Measurements from ENCODE around the gene SLC25A22. TPM values are rescaled to one million over a fixed set of nuclear protein-coding genes. Genes with fewer than 3 reads are reported as not detected.
A peak's percentile ranks its signal among the peaks of the same experiment; 100 is the strongest.

Gene SLC25A22
- polyA plus RNA-seq, 2 donors = 10.2 TPM

DNA sequence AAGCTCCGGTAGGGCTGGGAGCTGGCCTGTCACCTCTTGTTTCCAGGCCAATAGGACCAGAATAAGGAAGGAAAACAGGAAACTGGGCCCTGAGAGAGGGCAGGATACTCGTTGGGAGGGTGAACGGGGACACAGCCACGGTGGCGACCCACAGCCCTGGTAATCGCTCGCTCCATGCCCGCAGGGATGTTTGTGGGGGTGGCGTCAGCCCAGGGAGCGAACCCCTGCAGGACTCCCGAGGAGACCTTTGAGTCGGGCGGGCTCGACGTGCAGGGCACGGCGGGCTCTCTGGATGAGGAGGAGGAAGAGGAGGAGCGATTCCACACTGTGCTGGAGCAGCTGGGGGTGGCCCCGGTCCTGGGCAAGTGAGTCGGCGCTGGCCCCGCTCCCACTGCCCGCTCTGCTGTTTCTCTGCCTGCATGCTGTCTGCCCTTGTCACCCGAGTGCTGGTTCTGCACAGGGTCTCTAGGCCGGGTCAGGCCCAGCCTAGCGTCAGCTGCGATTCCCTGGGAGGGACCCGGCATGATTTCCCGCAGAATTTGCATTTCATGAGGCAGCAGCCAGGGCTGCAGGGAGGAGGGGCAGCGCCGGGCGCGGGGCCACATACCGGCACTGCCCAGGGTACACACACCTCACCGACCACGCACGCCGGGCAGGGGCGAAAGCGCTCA lies 31.2 kb upstream of the SLC25A22 start:
- no peak overlapping the region for H3K27ac ChIP-seq (ENCODE audit: low read depth in 2 of 2, low read length in 1 of 2)
- H3K27me3 ChIP-seq (ENCODE audit: control insufficient read depth in 1 of 2, insufficient read depth in 2 of 2, low read length in 2 of 2) = peaks cover 0 to 4% of the 10 kb centered on the region in 2 donors
- no peaks in the 10 kb centered on the region for H3K9me3 ChIP-seq (ENCODE audit: control insufficient read depth in 2 of 2, insufficient read depth in 1 of 2, low read depth in 1 of 2, low read length in 1 of 2)
- WGBS, 2 donors = 13 to 14% methylated on average over 40 of the region's 40 CpGs
- peaks cover 21 to 57% of the 10 kb centered on the region in 2 donors for H3K4me1 ChIP-seq (ENCODE audit: control insufficient read depth in 2 of 2, insufficient read depth in 2 of 2, low read length in 1 of 2)
- H3K4me3 ChIP-seq (ENCODE audit: low read depth in 1 of 2, low read length in 2 of 2) = peak overlapping the region; percentile 4 to 18
- peaks cover 0 to 13% of the 10 kb centered on the region in 2 donors for H3K36me3 ChIP-seq (ENCODE audit: control insufficient read depth in 2 of 2, insufficient read depth in 2 of 2, low read length in 1 of 2)

DNA sequence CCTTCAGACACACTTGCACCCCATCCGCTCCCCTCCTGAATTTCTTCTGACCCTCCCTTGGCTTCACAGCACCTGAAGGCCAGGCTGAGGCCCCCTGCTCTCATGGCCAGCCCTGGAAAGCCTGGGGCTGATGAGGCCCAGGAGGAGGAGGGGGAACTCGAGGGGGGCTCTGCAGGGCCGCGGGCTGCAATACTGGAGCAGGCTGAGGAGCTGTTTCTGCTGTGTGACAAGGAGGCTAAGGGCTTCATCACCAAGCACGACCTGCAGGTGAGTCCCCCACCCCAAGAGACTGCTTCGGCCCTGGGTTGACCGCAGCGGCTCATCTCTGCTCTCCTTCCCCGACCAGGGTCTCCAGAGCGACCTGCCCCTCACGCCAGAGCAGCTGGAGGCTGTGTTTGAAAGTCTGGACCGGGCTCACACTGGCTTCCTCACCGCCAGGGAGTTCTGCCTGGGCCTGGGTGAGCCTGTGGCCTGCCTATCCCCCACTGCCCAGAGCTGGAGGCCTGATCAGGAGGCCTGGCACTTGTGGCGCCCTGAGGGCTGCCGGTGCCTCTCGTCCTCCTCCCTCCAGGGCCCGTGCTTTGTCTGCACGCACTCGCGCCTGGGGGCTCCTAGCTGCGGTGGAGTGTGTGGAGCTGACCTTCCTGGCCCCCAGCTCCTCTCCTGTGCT lies 30.6 kb upstream of the SLC25A22 start:
- peaks cover 21 to 53% of the 10 kb centered on the region in 2 donors for H3K4me1 ChIP-seq (ENCODE audit: control insufficient read depth in 2 of 2, insufficient read depth in 2 of 2, low read length in 1 of 2)
- peaks cover 0 to 20% of the 10 kb centered on the region in 2 donors for H3K36me3 ChIP-seq (ENCODE audit: control insufficient read depth in 2 of 2, insufficient read depth in 2 of 2, low read length in 1 of 2)
- H3K9me3 ChIP-seq (ENCODE audit: control insufficient read depth in 2 of 2, insufficient read depth in 1 of 2, low read depth in 1 of 2, low read length in 1 of 2) = no peaks in the 10 kb centered on the region
- H3K27me3 ChIP-seq (ENCODE audit: control insufficient read depth in 1 of 2, insufficient read depth in 2 of 2, low read length in 2 of 2) = peaks cover 0 to 4% of the 10 kb centered on the region in 2 donors
- WGBS, 2 donors = 65 to 67% methylated on average over 21 of the region's 21 CpGs
- H3K4me3 ChIP-seq (ENCODE audit: low read depth in 1 of 2, low read length in 2 of 2) = no peak overlapping the region
- peak overlapping the region in 1 of 2 donors; percentile 21 for H3K27ac ChIP-seq (ENCODE audit: low read depth in 2 of 2, low read length in 1 of 2)

DNA sequence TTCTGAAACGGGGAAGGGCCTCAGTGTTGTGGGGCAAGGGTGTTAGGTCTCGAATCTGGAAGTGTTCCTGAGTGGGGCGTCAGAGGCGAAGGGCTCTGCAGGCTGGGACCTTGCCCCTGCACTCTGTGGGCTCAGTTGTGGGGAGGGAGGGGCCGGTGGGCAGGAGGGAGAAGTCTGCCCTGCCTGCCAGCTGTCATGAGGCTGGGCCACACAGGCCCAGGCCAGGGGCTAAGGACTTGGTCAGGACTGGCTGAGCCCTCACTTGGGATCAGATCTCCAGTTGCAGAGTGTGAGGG lies 29.8 kb upstream of the SLC25A22 start, which contains the start of gene CRACR2B:
Gene CRACR2B (plus strand): TSS at position 23 of the 296 bp plus-strand sequence. CDS start 689 bp downstream, outside the sequence.
- peak within 1 kb of the TSS; percentile 42 to 45 for H3K4me3 ChIP-seq (ENCODE audit: low read depth in 1 of 2, low read length in 2 of 2)
- peaks cover 21 to 53% of the 10 kb centered on the region in 2 donors for H3K4me1 ChIP-seq (ENCODE audit: control insufficient read depth in 2 of 2, insufficient read depth in 2 of 2, low read length in 1 of 2)

DNA sequence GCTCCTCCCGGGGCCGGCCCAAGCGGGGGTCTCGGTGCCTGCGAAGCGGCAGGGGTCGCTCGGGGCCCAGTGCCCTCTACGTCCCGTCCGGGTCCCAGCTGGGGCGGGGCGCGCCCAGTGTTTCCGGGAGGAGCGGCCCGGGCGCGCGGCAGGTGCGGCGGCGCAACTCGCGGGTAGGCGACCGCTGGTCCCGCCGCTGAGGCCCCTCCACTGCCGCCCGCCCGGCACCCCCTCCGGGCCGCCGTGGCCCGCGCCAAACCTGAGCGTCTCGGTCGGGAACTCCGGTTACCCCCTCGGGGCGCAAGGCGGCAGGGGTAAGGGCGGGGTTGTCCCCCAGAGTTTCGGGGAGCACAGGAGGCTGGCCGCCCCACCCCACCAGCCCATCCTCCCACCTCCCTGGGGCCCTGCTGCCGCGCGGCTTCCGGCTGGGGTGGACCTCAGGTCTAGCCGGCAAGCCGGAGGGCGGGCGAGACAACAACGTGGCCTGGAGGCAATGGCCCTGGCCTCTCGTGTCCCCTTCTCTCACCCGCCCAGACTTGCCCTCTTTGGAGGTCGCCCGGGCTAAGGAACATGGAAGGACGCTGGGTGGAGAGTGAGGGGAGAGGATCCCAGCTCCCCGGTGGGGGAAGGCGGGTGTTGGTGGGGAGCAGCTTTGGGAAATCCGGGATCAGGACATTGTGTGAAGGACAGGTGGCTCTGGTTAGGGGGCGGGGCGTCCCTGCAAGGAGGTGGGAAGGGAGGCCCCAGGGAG lies 29.2 kb upstream of the SLC25A22 start:
- peaks cover 3 to 27% of the 10 kb centered on the region in 2 donors for H3K36me3 ChIP-seq (ENCODE audit: control insufficient read depth in 2 of 2, insufficient read depth in 2 of 2, low read length in 1 of 2)
- 5 to 7% methylated on average over 35 to 66 of the region's 66 CpGs for WGBS, 2 donors
- H3K4me3 ChIP-seq (ENCODE audit: low read depth in 1 of 2, low read length in 2 of 2) = peak overlapping the region; percentile 42 to 45
- peaks cover 21 to 51% of the 10 kb centered on the region in 2 donors for H3K4me1 ChIP-seq (ENCODE audit: control insufficient read depth in 2 of 2, insufficient read depth in 2 of 2, low read length in 1 of 2)
- peaks cover 0 to 4% of the 10 kb centered on the region in 2 donors for H3K27me3 ChIP-seq (ENCODE audit: control insufficient read depth in 1 of 2, insufficient read depth in 2 of 2, low read length in 2 of 2)
- H3K9me3 ChIP-seq (ENCODE audit: control insufficient read depth in 2 of 2, insufficient read depth in 1 of 2, low read depth in 1 of 2, low read length in 1 of 2) = no peaks in the 10 kb centered on the region
- peak overlapping the region; percentile 8 to 37 for H3K27ac ChIP-seq (ENCODE audit: low read depth in 2 of 2, low read length in 1 of 2)

More for the DNA sequence above, 29.8 kb upstream of the SLC25A22 start, which contains the start of gene CRACR2B:
- Histone ChIP-seq H3K27me3 (ENCODE audit: control insufficient read depth in 1 of 2, insufficient read depth in 2 of 2, low read length in 2 of 2) (peaks cover 0 to 4% of the 10 kb centered on the region in 2 donors), H3K9me3 (ENCODE audit: control insufficient read depth in 2 of 2, insufficient read depth in 1 of 2, low read depth in 1 of 2, low read length in 1 of 2) (no peaks in the 10 kb centered on the region), H3K27ac (ENCODE audit: low read depth in 2 of 2, low read length in 1 of 2) (peak within 1 kb of the TSS; percentile 21 to 37), H3K36me3 (ENCODE audit: control insufficient read depth in 2 of 2, insufficient read depth in 2 of 2, low read length in 1 of 2) (peaks cover 0 to 24% of the 10 kb centered on the region in 2 donors)
- 33 to 52% methylated on average over 5 of the region's 5 CpGs for WGBS, 2 donors

DNA sequence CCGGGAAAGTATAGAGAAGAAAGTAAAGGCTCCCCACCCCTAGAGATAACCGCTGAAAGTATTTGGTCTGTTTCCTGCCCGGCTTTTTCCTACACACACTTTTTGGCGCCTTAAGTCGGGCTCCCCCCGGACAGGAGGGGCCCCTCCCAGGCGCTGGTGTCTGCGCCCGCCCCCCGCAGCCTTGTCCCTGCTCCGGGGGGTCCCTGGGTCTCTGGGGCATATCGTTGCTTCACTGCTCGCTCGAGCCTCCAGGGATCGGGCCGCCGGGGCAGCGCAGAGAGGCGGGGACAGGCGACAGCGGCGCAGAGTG lies 28.7 kb upstream of the SLC25A22 start:
- WGBS, 2 donors = 2% methylated on average over 22 of the region's 22 CpGs
- Histone ChIP-seq H3K27me3 (ENCODE audit: control insufficient read depth in 1 of 2, insufficient read depth in 2 of 2, low read length in 2 of 2) (peaks cover 0 to 4% of the 10 kb centered on the region in 2 donors), H3K27ac (ENCODE audit: low read depth in 2 of 2, low read length in 1 of 2) (peak overlapping the region; percentile 8 to 37)

DNA sequence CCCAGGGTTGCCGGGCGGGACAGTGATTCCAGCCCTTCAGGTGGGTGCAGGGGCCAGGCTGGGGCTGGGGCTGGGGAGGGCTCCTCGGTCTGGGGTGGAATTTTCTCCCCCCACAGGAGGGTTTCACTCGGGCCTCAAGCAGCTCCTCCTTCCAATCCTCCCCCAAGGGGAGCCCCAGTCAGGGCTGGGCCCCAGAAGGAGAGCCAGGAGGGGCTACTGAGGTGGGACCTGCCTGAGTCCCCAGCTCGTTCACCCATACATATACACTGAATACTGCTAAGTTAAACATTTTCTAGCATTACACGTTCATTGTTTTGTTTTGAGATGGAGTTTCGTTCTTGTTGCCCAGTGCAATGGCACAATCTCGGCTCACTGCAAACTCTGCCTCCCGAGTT lies 28.1 kb upstream of the SLC25A22 start:
- Histone ChIP-seq H3K4me3 (ENCODE audit: low read depth in 1 of 2, low read length in 2 of 2) (no peak overlapping the region), H3K27me3 (ENCODE audit: control insufficient read depth in 1 of 2, insufficient read depth in 2 of 2, low read length in 2 of 2) (peaks cover 0 to 4% of the 10 kb centered on the region in 2 donors), H3K27ac (ENCODE audit: low read depth in 2 of 2, low read length in 1 of 2) (no peak overlapping the region), H3K4me1 (ENCODE audit: control insufficient read depth in 2 of 2, insufficient read depth in 2 of 2, low read length in 1 of 2) (peaks cover 23 to 48% of the 10 kb centered on the region in 2 donors), H3K36me3 (ENCODE audit: control insufficient read depth in 2 of 2, insufficient read depth in 2 of 2, low read length in 1 of 2) (peaks cover 4 to 27% of the 10 kb centered on the region in 2 donors), H3K9me3 (ENCODE audit: control insufficient read depth in 2 of 2, insufficient read depth in 1 of 2, low read depth in 1 of 2, low read length in 1 of 2) (no peaks in the 10 kb centered on the region)
- WGBS, 2 donors = 66 to 73% methylated on average over 9 of the region's 9 CpGs

More for the DNA sequence above, 28.7 kb upstream of the SLC25A22 start:
- H3K36me3 ChIP-seq (ENCODE audit: control insufficient read depth in 2 of 2, insufficient read depth in 2 of 2, low read length in 1 of 2) = peaks cover 4 to 27% of the 10 kb centered on the region in 2 donors
- no peaks in the 10 kb centered on the region for H3K9me3 ChIP-seq (ENCODE audit: control insufficient read depth in 2 of 2, insufficient read depth in 1 of 2, low read depth in 1 of 2, low read length in 1 of 2)
- H3K4me1 ChIP-seq (ENCODE audit: control insufficient read depth in 2 of 2, insufficient read depth in 2 of 2, low read length in 1 of 2) = peaks cover 18 to 48% of the 10 kb centered on the region in 2 donors
- peak overlapping the region; percentile 42 to 45 for H3K4me3 ChIP-seq (ENCODE audit: low read depth in 1 of 2, low read length in 2 of 2)

DNA sequence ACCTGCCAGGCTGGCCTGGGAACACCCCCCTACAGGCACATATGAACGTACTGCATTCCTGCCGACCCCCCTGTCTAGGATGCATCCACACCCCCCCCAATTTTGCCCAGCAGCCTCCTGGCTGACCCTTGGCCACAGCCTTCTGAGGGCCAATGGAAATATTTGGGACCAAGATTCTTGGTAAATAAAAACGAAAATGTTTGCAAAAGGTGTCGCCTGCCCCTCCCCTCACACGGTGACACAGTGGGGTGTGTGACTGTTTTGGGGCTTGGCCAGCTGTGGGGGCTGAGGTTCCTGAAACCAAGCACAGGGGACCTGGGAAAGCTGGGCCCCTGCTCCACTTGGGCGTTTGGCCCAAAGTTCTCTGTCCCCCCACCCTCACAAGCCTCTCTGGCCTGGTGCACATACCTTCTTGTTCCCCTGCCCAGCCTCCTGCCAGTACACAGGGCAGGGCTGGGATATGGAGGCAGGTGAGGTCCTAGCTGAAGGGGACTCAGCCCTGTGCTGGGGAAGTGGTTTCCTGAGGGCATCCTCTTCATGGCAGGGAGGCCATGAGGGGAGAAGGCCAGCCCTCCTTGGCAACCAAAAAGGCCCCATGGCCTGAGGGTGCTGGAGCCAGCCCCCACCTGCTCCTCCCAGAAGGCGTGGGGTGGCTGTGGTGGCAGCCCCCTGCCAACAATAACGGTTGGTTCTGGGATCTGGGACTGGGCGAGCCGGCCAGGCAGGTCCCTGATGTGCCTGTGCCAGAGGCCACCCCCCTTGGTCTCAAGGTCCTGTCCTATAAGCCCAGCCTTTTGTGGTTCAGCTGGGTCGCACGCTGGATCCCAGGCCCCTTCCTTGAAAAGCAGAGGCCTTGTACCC lies 27.5 kb upstream of the SLC25A22 start:
- Histone ChIP-seq H3K27me3 (ENCODE audit: control insufficient read depth in 1 of 2, insufficient read depth in 2 of 2, low read length in 2 of 2) (peaks cover 0 to 4% of the 10 kb centered on the region in 2 donors), H3K4me3 (ENCODE audit: low read depth in 1 of 2, low read length in 2 of 2) (no peak overlapping the region), H3K27ac (ENCODE audit: low read depth in 2 of 2, low read length in 1 of 2) (no peak overlapping the region), H3K9me3 (ENCODE audit: control insufficient read depth in 2 of 2, insufficient read depth in 1 of 2, low read depth in 1 of 2, low read length in 1 of 2) (no peaks in the 10 kb centered on the region), H3K4me1 (ENCODE audit: control insufficient read depth in 2 of 2, insufficient read depth in 2 of 2, low read length in 1 of 2) (peaks cover 28 to 50% of the 10 kb centered on the region in 2 donors), H3K36me3 (ENCODE audit: control insufficient read depth in 2 of 2, insufficient read depth in 2 of 2, low read length in 1 of 2) (peaks cover 4 to 27% of the 10 kb centered on the region in 2 donors)
- 50 to 67% methylated on average over 12 of the region's 12 CpGs for WGBS, 2 donors

DNA sequence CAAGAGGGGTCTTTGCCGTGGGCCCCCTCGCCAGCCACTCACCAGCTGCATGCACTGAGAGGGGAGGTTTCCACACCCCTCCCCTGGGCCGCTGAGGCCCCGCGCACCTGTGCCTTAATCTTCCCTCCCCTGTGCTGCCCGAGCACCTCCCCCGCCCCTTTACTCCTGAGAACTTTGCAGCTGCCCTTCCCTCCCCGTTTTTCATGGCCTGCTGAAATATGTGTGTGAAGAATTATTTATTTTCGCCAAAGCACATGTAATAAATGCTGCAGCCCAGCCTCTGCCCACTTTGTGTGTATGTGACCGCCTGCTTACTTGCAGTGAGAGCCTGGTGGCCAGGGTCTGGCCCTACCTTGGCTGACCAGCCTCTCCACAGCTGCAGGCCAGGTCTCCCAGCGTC lies 26.9 kb upstream of the SLC25A22 start:
- Histone ChIP-seq H3K4me3 (ENCODE audit: low read depth in 1 of 2, low read length in 2 of 2) (no peak overlapping the region), H3K36me3 (ENCODE audit: control insufficient read depth in 2 of 2, insufficient read depth in 2 of 2, low read length in 1 of 2) (peaks cover 4 to 27% of the 10 kb centered on the region in 2 donors)

More for the DNA sequence above, 26.9 kb upstream of the SLC25A22 start:
- Histone ChIP-seq H3K27me3 (ENCODE audit: control insufficient read depth in 1 of 2, insufficient read depth in 2 of 2, low read length in 2 of 2) (no peaks in the 10 kb centered on the region), H3K27ac (ENCODE audit: low read depth in 2 of 2, low read length in 1 of 2) (no peak overlapping the region), H3K4me1 (ENCODE audit: control insufficient read depth in 2 of 2, insufficient read depth in 2 of 2, low read length in 1 of 2) (peaks cover 23 to 49% of the 10 kb centered on the region in 2 donors), H3K9me3 (ENCODE audit: control insufficient read depth in 2 of 2, insufficient read depth in 1 of 2, low read depth in 1 of 2, low read length in 1 of 2) (no peaks in the 10 kb centered on the region)
- WGBS, 2 donors = 64 to 84% methylated on average over 11 of the region's 11 CpGs

Data from esophagus (tissue), 2 donors.